ENCODE data around the gene TMEM120A. TPM values are rescaled to one million over a fixed set of nuclear protein-coding genes. Genes with fewer than 3 reads are reported as not detected.
"Not testable (repeated sequence)": the region's sequence is repeated elsewhere in the genome, so short reads cannot be mapped to it uniquely, and the experiment has no call there.

TMEM120A gene
- total RNA-seq, 1 donor from 2014 or later, result 9.4 TPM

DNA sequence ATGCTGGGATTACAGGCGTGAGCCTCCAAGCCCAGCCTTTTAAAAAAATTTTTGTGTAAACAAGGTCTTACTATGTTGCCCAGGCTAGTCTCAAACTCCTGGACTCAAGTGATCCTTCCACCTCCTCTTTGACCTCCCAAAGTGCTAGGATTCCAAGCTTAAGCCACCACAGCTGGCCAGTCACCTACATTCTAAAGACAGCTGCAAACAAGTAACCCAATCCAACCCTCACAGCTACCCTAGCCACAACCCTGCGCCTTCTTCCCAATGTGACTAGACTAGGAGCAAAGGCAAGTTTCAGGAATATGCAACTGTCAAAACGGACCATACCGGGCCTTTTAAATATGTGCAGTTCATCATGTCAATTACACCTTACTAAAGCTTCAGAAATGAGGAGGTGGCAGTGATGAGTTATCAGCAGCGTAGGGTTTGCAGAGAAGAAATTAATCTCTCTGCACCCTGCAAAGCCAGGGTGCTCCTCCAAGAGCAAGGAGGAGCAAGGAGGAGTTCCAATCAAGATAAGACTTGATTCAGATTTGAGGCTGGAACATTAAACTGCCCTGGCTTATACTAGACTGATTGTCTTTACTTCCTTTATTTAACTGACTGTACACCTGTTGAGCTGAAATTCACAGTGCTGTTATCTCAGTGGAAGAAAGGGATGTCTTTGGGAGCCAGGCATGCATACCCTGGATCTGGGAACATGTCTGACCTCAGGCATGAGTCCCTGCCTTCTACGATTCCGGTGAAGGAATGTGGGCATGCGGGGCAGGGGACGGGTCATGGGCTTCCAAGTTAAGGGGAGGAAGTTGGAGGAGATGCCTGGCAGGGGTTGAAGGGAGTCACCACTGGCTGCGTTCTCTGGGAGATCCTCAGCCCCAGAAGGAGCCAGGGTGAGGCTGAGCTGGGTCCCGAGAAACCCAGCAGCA, 15.5 kb upstream of the TMEM120A start:
- no peak overlapping the region for H3K4me3 Mint-ChIP-seq
- peaks cover 21% of the 10 kb centered on the region for H3K36me3 Mint-ChIP-seq
- Histone ChIP-seq H3K36me3 (no peaks in the 10 kb centered on the region), H2AFZ (replicated peaks) (no peak overlapping the region), H3K9ac (no peak overlapping the region), H3K9me3 (ENCODE audit: low read depth) (no peaks in the 10 kb centered on the region), H3F3A (ENCODE audit: low read depth) (no peaks in the 10 kb centered on the region), H3K27ac (no peak overlapping the region), H3K4me1 (no peaks in the 10 kb centered on the region), H4K20me1 (ENCODE audit: low read depth) (no peaks in the 10 kb centered on the region), H3K4me3 (no peak overlapping the region), H3K4me2 (no peak overlapping the region), H3K27me3 (no peaks in the 10 kb centered on the region), H3K79me2 (ENCODE audit: low read depth) (no peaks in the 10 kb centered on the region)
- peaks cover 3% of the 10 kb centered on the region for H3K4me1 Mint-ChIP-seq
- H3K27me3 Mint-ChIP-seq (ENCODE audit: insufficient read depth, low read depth), result peaks cover 3% of the 10 kb centered on the region
- DNase-seq (ENCODE audit: low spot score), result no peak
- TF ChIP-seq EZH2 (IDR thresholded peaks at IDR 0.05) (no peak), EZH2phosphoT487 (IDR thresholded peaks at IDR 0.05) (no peak)
- TF ChIP-seq, protein P1, sequence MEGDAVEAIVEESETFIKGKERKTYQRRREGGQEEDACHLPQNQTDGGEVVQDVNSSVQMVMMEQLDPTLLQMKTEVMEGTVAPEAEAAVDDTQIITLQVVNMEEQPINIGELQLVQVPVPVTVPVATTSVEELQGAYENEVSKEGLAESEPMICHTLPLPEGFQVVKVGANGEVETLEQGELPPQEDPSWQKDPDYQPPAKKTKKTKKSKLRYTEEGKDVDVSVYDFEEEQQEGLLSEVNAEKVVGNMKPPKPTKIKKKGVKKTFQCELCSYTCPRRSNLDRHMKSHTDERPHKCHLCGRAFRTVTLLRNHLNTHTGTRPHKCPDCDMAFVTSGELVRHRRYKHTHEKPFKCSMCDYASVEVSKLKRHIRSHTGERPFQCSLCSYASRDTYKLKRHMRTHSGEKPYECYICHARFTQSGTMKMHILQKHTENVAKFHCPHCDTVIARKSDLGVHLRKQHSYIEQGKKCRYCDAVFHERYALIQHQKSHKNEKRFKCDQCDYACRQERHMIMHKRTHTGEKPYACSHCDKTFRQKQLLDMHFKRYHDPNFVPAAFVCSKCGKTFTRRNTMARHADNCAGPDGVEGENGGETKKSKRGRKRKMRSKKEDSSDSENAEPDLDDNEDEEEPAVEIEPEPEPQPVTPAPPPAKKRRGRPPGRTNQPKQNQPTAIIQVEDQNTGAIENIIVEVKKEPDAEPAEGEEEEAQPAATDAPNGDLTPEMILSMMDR (IDR thresholded peaks at IDR 0.05), result no peak
- H3K27ac Mint-ChIP-seq, result peak overlapping the region; percentile 90
- no peaks in the 10 kb centered on the region for H3K9me3 Mint-ChIP-seq

DNA sequence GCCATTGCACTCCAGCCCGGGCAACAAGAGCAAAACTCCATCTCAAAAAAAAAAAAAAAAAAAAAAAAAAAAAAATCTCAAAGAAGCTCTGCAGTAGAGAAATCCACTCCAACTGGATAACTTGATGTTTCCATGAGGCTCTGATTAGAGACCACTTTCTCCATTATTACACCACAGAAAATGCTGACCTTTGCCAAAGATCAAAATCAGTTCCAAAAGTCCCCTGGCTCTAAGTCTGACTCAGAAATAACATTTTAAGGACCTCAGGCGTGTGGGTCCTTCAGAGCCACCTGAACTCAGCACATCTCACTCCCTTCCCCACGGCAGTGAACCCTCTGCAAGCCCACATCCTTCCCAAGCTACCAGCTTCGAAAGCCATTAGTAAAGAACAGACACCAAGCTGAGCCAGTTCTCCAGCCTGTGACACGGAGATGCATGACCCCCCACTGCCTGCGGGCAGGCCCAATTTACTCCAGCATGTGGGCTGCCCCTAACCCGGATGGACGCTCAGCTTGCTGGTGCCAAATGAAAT, 13.8 kb upstream of the TMEM120A start:
- DNase-seq (ENCODE audit: low spot score), result no peak
- Histone ChIP-seq H3K9ac (no peak overlapping the region), H3K4me2 (no peak overlapping the region), H3K4me1 (no peaks in the 10 kb centered on the region), H4K20me1 (ENCODE audit: low read depth) (no peaks in the 10 kb centered on the region), H3F3A (ENCODE audit: low read depth) (no peaks in the 10 kb centered on the region), H2AFZ (replicated peaks) (no peak overlapping the region), H3K36me3 (no peaks in the 10 kb centered on the region), H3K4me3 (no peak overlapping the region), H3K79me2 (ENCODE audit: low read depth) (no peaks in the 10 kb centered on the region), H3K9me3 (ENCODE audit: low read depth) (no peaks in the 10 kb centered on the region), H3K27me3 (no peaks in the 10 kb centered on the region), H3K27ac (no peak overlapping the region)
- Mint-ChIP-seq H3K4me3 (no peak overlapping the region), H3K27ac (no peak overlapping the region), H3K4me1 (peaks cover 3% of the 10 kb centered on the region), H3K27me3 (ENCODE audit: insufficient read depth, low read depth) (peaks cover 3% of the 10 kb centered on the region), H3K36me3 (peaks cover 18% of the 10 kb centered on the region), H3K9me3 (no peaks in the 10 kb centered on the region)
- no peak for TF ChIP-seq EZH2phosphoT487 (IDR thresholded peaks at IDR 0.05)
- TF ChIP-seq EZH2 (IDR thresholded peaks at IDR 0.05), result no peak
- TF ChIP-seq, protein P1 (IDR thresholded peaks at IDR 0.05), result no peak

GRCh38 chr7:76005004-76005403, 10.6 kb upstream of the TMEM120A start:
- not testable (repeated sequence) for H3K9me3 ChIP-seq (ENCODE audit: low read depth); H3K9ac ChIP-seq; H3K4me1 ChIP-seq; DNase-seq (ENCODE audit: low spot score); H3K4me2 ChIP-seq; H3F3A ChIP-seq (ENCODE audit: low read depth); H3K27me3 ChIP-seq; H3K4me3 ChIP-seq; H3K9me3 Mint-ChIP-seq; H3K27ac ChIP-seq; H3K36me3 ChIP-seq; H4K20me1 ChIP-seq (ENCODE audit: low read depth); H3K27ac Mint-ChIP-seq; H3K79me2 ChIP-seq (ENCODE audit: low read depth); H3K4me1 Mint-ChIP-seq; H2AFZ ChIP-seq (replicated peaks); H3K27me3 Mint-ChIP-seq (ENCODE audit: insufficient read depth, low read depth); H3K4me3 Mint-ChIP-seq
- peaks cover 12% of the 10 kb centered on the region for H3K36me3 Mint-ChIP-seq

DNA sequence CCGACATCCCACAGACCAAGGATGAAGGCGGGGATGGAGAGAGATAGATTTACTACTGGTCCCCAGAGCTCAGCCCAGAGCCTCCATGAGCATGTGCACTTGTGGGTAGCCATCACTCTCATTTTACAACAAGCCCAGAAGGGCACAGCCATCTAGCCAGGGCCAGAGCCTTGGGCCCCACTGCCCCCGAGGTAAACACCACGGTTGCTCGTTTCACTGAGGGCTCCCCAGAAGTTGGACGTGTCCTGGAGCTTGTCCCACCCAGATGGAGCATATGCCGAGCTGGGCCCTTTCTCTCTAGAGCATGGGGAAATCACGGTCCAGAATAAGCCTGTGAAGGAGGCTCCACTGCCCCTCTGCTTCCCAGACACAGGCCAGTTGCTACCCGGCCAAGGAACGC, 9.0 kb upstream of the TMEM120A start:
- Histone ChIP-seq H3F3A (ENCODE audit: low read depth) (no peaks in the 10 kb centered on the region), H3K9ac (no peak overlapping the region), H3K36me3 (no peaks in the 10 kb centered on the region), H3K4me3 (no peak overlapping the region), H3K4me2 (no peak overlapping the region), H3K4me1 (no peaks in the 10 kb centered on the region), H2AFZ (replicated peaks) (no peak overlapping the region), H4K20me1 (ENCODE audit: low read depth) (no peaks in the 10 kb centered on the region), H3K9me3 (ENCODE audit: low read depth) (no peaks in the 10 kb centered on the region), H3K27ac (no peak overlapping the region), H3K27me3 (no peaks in the 10 kb centered on the region), H3K79me2 (ENCODE audit: low read depth) (no peaks in the 10 kb centered on the region)
- peaks cover 2% of the 10 kb centered on the region for H3K4me1 Mint-ChIP-seq
- H3K4me3 Mint-ChIP-seq, result no peak overlapping the region
- no peak for DNase-seq (ENCODE audit: low spot score)
- no peak for TF ChIP-seq EZH2 (IDR thresholded peaks at IDR 0.05)
- TF ChIP-seq EZH2phosphoT487 (IDR thresholded peaks at IDR 0.05), result no peak
- TF ChIP-seq, protein P1 (IDR thresholded peaks at IDR 0.05), result no peak
- peaks cover 17% of the 10 kb centered on the region for H3K36me3 Mint-ChIP-seq
- no peak overlapping the region for H3K27ac Mint-ChIP-seq
- H3K27me3 Mint-ChIP-seq (ENCODE audit: insufficient read depth, low read depth), result peaks cover 6% of the 10 kb centered on the region
- H3K9me3 Mint-ChIP-seq, result no peaks in the 10 kb centered on the region

All from neural progenitor cell (in vitro differentiated cells).